ENCODE data around the gene ZNF664. TPM values are rescaled to one million over a fixed set of nuclear protein-coding genes. Genes with fewer than 3 reads are reported as not detected.

ZNF664 gene
- total RNA-seq, 2 experiments from 2014 or later: 13.4 to 19.0 TPM

DNA sequence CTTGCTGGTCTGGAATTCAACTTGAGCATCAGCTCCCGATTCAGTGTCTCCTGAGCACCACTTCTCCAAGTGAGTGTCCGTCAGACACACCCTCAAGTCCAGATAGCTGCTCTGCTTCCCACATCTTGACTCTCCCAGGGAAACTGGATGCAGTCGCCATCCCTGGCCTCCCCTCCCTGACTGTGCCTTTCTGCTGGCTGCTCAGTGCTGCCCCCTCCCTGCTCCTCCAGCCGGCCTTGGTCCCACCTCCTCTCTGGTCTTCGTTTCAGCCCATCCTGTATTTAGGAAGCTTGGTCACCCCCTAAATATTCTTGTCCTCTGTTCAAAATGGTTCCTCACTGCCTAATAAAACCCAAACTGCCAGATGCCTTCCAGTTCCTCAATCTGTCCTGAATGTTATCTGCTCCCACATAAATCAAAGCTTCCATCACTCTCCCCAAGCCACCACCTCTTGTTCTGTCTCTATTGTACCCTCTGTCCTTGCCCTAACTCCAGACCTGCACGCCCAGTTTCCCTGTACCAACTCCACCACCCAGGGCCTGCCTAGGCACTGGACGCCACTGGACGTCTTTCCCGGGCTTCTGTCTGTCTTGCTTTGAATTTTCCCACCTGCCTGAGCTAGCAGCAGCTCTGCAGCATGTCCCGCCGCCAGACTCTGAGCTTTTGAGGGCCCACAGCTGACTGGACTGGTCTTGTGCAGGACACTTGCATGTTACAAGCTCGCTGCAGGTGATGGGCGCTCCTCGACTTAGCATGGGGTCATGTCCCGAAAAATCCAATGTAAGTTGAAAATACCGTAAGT, 34.1 kb upstream of the ZNF664 start:
- peak overlapping the region; percentile 87 for H3K27ac Mint-ChIP-seq
- H3K4me1 Mint-ChIP-seq (ENCODE audit: low read depth): peaks cover 27% of the 10 kb centered on the region
- ATAC-seq (ENCODE audit: poor library complexity): no peak
- Histone ChIP-seq H3K4me3 (ENCODE audit: low read length) (no peak overlapping the region), H3K9me3 (ENCODE audit: control insufficient read depth in 1 of 2, insufficient read depth in 1 of 2, low read length in 2 of 2) (peaks cover 5% of the 10 kb centered on the region in 2 experiments), H3K27me3 (ENCODE audit: control insufficient read depth in 1 of 2, insufficient read depth in 2 of 2, low read length in 2 of 2) (no peaks in the 10 kb centered on the region), H3K36me3 (ENCODE audit: insufficient read depth, low read length) (peaks cover 23% of the 10 kb centered on the region), H3K4me1 (ENCODE audit: insufficient read depth, low read length) (peaks cover 27% of the 10 kb centered on the region), H3K27ac (ENCODE audit: low read depth in 1 of 2, low read length in 2 of 2) (peak overlapping the region; percentile 25 to 58)
- intact Hi-C loops (cut with DNase I, micrococcal nuclease): no loop called here
- TF ChIP-seq, protein P1, sequence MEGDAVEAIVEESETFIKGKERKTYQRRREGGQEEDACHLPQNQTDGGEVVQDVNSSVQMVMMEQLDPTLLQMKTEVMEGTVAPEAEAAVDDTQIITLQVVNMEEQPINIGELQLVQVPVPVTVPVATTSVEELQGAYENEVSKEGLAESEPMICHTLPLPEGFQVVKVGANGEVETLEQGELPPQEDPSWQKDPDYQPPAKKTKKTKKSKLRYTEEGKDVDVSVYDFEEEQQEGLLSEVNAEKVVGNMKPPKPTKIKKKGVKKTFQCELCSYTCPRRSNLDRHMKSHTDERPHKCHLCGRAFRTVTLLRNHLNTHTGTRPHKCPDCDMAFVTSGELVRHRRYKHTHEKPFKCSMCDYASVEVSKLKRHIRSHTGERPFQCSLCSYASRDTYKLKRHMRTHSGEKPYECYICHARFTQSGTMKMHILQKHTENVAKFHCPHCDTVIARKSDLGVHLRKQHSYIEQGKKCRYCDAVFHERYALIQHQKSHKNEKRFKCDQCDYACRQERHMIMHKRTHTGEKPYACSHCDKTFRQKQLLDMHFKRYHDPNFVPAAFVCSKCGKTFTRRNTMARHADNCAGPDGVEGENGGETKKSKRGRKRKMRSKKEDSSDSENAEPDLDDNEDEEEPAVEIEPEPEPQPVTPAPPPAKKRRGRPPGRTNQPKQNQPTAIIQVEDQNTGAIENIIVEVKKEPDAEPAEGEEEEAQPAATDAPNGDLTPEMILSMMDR (IDR thresholded peaks at IDR 0.05): no peak
- H3K27me3 Mint-ChIP-seq: no peaks in the 10 kb centered on the region
- H3K9me3 Mint-ChIP-seq: no peaks in the 10 kb centered on the region
- ChIA-PET POLR2A (interaction anchor here (0.7 to 1.7 kb wide), 4 partner anchors 12 to 33 kb away, joined by 3 to 13 read pairs (median 4); partner anchors contain the start of genes CCDC92 and ZNF664), CTCF (interaction anchor here (0.8 to 1.0 kb wide), 2 partner anchors 28 to 48 kb away, joined by 3 read pairs; no protein-coding TSS in a partner anchor)
- H3K36me3 Mint-ChIP-seq (ENCODE audit: low read depth): peaks cover 43% of the 10 kb centered on the region
- DNase-seq: peak in 2 of 14 experiments; percentile 32
- H3K4me3 Mint-ChIP-seq: peak overlapping the region; percentile 66

DNA sequence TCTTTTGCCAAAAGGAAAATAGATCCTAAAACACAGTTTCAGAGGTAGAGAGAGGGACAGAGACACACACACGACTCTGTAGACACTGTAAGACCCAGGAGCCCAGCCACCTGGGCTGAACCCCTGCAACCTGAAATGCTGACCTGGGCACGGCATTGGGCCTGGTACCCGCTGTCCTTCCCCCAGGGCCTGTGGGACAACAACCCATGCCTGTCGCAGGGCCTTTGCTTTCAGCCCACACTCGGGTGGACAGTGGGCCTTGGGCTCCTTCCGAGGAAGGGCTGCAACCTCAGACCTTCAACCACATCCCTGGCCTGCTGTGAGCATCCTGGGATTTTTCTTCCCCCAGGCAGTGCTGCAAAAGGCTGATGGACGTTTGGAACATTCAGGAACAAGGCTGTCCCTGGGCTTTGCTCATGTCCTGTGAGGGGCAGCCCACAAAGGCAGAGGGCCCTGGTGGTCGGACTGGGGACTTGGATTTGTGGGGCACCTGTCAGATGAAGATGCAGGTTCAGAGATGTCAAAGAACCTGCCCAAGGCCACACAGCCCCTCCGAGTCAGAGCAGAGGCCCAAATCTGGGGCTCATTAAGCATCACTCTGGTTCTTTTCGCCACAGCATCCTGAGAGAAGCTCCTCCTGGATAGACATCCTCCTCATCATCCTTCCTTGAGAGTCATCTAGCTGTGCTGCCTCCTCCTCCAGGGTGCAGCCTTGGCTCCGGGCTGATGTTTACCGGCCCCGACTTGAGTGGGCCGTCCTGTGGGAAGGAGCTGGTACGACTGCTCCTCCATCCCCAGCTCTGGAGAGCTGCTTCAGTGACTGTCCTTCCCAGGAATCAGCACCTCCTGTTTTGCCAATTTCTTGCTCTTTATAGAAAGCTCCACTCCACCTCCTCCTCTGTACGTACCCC, 33.0 kb upstream of the ZNF664 start:
- H3K9me3 ChIP-seq (ENCODE audit: control insufficient read depth in 1 of 2, insufficient read depth in 1 of 2, low read length in 2 of 2): peaks cover 5% of the 10 kb centered on the region in 2 experiments
- H3K36me3 ChIP-seq (ENCODE audit: insufficient read depth, low read length): peaks cover 34% of the 10 kb centered on the region
- TF ChIP-seq, protein P1 (IDR thresholded peaks at IDR 0.05): no peak
- intact Hi-C loops (cut with DNase I, micrococcal nuclease): no loop called here
- no peak overlapping the region for H3K27ac ChIP-seq (ENCODE audit: low read depth in 1 of 2, low read length in 2 of 2)
- no peak for ATAC-seq (ENCODE audit: poor library complexity)
- H3K27me3 ChIP-seq (ENCODE audit: control insufficient read depth in 1 of 2, insufficient read depth in 2 of 2, low read length in 2 of 2): no peaks in the 10 kb centered on the region
- Mint-ChIP-seq H3K36me3 (ENCODE audit: low read depth) (peaks cover 50% of the 10 kb centered on the region), H3K4me1 (ENCODE audit: low read depth) (peaks cover 31% of the 10 kb centered on the region), H3K9me3 (no peaks in the 10 kb centered on the region), H3K27ac (peak overlapping the region; percentile 68), H3K27me3 (no peaks in the 10 kb centered on the region), H3K4me3 (no peak overlapping the region)
- ChIA-PET CTCF (no interaction called here), POLR2A (interaction anchor here (1.0 kb wide), 1 partner anchor 14 kb away, joined by 3 read pairs; no protein-coding TSS in a partner anchor)
- H3K4me1 ChIP-seq (ENCODE audit: insufficient read depth, low read length): peaks cover 24% of the 10 kb centered on the region
- no peak overlapping the region for H3K4me3 ChIP-seq (ENCODE audit: low read length)
- no peak for DNase-seq

DNA sequence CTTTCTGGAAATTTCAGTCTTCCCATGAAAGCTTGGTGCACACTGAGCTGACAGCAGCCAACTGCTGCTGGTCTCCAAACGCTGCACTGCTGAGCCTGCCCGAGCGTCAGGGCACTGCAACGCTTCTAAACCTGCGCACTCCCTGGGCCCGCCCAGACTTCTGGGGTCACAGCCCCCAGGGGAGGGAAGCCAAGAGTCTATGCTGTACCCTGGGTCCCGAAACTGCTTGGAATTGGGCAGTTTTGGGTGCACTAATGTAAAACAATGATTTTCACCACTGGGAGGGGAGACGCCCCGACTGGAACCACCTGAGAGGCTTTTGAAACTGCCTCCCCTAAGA, 32.4 kb upstream of the ZNF664 start:
- H3K9me3 Mint-ChIP-seq: no peaks in the 10 kb centered on the region
- ATAC-seq (ENCODE audit: poor library complexity): no peak
- peaks cover 24% of the 10 kb centered on the region for H3K4me1 ChIP-seq (ENCODE audit: insufficient read depth, low read length)
- peaks cover 41% of the 10 kb centered on the region for H3K36me3 ChIP-seq (ENCODE audit: insufficient read depth, low read length)
- no peak overlapping the region for H3K4me3 ChIP-seq (ENCODE audit: low read length)
- H3K27ac Mint-ChIP-seq: peak overlapping the region; percentile 68
- H3K27ac ChIP-seq (ENCODE audit: low read depth in 1 of 2, low read length in 2 of 2): no peak overlapping the region
- CTCF ChIA-PET: no interaction called here
- intact Hi-C loops (cut with DNase I, micrococcal nuclease): no loop called here
- H3K9me3 ChIP-seq (ENCODE audit: control insufficient read depth in 1 of 2, insufficient read depth in 1 of 2, low read length in 2 of 2): peaks cover 5% of the 10 kb centered on the region in 2 experiments
- peaks cover 31% of the 10 kb centered on the region for H3K4me1 Mint-ChIP-seq (ENCODE audit: low read depth)
- no peak for DNase-seq
- no peak overlapping the region for H3K4me3 Mint-ChIP-seq
- POLR2A ChIA-PET: no interaction called here
- TF ChIP-seq, protein P1 (IDR thresholded peaks at IDR 0.05): no peak
- no peaks in the 10 kb centered on the region for H3K27me3 ChIP-seq (ENCODE audit: control insufficient read depth in 1 of 2, insufficient read depth in 2 of 2, low read length in 2 of 2)
- no peaks in the 10 kb centered on the region for H3K27me3 Mint-ChIP-seq
- peaks cover 50% of the 10 kb centered on the region for H3K36me3 Mint-ChIP-seq (ENCODE audit: low read depth)

Measured in CD4-positive, alpha-beta T cell (primary cell).